ENCODE data around the gene RUNX1.
A peak's percentile ranks its signal among the peaks of the same experiment; 100 is the strongest.

The RUNX1 gene
- total RNA-seq = 56.1 to 66.9 (median 65.9) reads per million in 4 donors

DNA sequence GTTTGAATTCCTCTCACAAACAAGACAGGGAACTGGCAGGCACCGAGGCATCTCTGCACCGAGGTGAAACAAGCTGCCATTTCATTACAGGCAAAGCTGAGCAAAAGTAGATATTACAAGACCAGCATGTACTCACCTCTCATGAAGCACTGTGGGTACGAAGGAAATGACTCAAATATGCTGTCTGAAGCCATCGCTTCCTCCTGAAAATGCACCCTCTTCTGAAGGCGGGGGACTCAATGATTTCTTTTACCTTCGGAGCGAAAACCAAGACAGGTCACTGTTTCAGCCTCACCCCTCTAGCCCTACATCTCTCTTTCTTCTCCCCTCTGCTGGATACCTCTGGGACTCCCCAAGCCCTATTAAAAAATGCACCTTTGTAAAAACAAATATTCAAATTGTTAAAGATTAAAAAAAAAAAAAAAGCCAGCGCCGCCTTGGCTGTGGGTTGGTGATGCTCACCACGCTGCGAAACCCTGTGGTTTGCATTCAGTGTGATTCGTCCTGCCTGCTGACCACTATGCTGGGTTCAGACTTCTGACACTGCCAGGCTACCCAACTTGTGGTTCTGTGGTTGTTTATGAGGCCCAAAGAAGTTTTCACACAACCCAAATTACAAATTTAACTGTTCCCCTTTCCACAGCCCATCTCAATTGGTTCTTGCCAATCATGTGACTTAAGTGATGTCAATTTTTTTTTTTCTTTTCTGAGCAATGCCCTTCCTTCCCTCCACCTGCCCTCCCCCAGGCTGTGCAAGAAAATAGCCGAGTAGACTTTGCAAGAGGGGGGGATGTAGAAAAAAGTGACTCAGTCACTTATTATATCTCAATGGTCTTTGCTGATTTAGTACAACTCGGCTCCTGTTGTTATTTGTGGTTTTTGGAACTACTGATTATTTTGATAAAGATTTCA lies at the start of gene RUNX1:
TSS of gene RUNX1 (minus strand) at position 597 of the 912 bp plus-strand sequence.
- DNase-seq = peak; percentile 46 to 96 (median 67)

DNA sequence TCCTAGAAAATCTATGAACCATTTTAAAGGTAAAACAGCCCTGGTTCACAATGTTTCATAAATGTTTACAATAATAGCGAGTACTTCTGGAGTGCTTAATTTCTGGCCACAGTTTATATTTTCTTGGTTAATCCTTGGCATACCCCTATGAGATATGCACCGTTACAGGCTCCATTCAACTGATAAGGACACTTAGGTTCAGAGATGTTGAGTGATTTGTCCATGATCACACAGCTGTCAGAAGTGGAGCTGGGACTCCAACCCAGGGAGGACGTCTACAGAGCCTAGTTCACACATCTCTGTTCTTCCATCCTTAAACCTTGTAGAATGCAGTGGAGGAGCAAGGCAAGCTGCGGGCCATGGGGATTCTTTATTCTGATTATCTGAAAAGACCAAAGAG lies 48.4 kb upstream of the RUNX1 start:
- DNase-seq = no peak

GRCh38 chr21:35096959-35097358 lies 47.9 kb upstream of the RUNX1 start:
- DNase-seq = no peak

GRCh38 chr21:35095859-35096291 lies 46.8 kb upstream of the RUNX1 start:
- DNase-seq = no peak

DNA sequence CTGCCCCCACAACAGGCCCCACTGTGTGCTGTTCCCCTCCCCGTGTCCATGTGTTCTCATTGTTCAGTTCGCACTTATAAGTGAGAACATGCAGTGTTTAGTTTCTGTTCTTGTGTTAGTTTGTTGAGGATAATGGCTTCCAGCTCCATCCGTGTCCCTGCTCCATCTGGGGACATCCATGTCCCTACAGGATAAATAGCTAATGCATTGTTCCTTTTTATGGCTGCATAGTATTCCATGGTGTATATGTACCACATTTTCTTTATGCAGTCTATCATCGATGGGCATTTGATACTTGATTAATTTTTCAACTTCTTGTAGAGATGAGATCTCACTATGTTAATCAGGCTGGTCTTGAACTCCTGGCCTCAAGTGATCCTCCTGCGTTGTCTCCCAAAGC lies 44.4 kb upstream of the RUNX1 start:
- no peak for DNase-seq

DNA sequence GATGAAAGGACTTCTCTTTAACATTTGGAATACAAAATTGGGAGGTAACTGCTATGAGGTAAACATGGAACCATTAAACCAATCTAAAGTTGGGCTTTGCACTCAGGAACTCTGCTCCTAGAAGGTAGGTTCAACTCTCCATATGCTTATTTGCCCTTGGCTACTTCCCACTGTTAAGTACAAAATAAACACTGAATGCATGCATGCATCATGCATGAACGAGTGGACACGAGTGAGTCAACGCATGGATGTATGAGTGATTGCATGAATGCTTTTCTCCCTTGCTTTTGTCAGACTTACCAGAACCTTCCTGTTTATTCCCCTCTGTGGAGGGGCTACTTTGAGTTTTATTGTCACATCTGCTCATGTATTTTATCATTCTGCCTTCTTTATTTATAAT lies 42.4 kb upstream of the RUNX1 start:
- DNase-seq = no peak

DNA sequence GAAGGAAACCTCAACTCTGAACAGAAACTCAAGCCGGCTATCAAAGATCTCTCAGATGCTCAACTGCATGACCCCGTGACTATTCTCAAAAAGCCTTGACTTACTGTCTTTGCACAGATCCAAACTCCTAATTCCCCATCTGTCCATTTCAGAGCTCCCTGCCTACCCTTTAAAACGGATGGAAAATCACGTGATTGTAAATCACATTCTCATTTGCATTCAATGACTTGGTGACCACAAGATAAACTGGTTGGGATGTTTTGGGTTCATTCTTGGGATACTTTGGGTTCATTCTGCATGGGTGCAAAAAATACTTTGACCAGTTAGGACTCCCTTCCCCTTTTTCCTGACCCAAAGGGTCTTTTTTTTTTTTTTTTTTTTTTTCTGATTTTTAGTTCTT lies 41.3 kb upstream of the RUNX1 start:
- no peak for DNase-seq

- peak in 1 of 5 donors; percentile 35 for DNase-seq
Observed at GRCh38 chr21:35088319-35088771, 39.2 kb upstream of the RUNX1 start.

GRCh38 chr21:35086357-35086756 lies 37.3 kb upstream of the RUNX1 start:
- DNase-seq = no peak

- no peak for DNase-seq
Observed at GRCh38 chr21:35084869-35085268, 35.8 kb upstream of the RUNX1 start.

- no peak for DNase-seq
Observed at GRCh38 chr21:35083246-35083645, 34.1 kb upstream of the RUNX1 start.

- DNase-seq = no peak
Observed at GRCh38 chr21:35081861-35082260, 32.8 kb upstream of the RUNX1 start.

- no peak for DNase-seq
Observed at GRCh38 chr21:35079181-35079580, 30.1 kb upstream of the RUNX1 start.

DNA sequence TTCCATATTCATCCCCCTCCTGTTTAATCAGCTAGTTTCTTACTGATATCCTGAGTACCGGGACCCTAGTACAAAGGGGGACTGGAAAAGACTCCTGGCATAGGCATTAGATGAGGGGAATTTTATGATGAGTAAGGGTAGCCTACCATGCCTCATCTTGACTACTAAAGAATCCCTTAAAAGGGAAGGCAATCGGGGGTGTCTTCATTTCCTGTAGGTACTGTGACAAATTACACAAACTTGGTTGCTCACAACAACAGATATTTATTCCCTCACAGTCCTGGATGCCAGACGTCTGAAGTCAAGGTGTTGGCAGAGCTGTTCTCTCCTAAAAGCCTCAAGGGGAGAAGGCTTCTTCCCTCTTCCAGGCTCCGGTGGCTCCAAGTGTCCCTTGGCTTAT lies 28.9 kb upstream of the RUNX1 start:
- no peak for DNase-seq

DNA sequence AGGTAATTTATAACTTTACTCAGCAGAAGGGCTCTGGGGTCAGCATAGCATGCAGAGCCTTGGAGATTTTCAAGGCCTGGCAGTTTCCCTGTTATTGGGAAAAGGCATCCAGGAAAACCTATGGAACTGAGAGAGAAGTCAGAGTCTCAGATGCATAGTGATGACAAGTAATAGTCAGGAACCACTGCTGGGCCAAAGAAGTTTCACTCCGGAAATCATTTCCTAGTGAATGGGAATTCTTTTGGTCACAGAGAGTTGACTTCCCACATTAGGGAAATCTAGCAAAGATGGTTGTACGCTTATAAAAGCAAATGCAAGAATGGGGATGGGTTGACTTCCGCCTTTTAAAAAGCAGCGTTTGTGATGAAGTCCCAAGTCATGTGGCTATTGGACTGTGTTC lies 28.4 kb upstream of the RUNX1 start:
- no peak for DNase-seq

- DNase-seq = peak in 1 of 5 donors; percentile 57
Observed at GRCh38 chr21:35075546-35075945, 26.4 kb upstream of the RUNX1 start.

- DNase-seq = no peak
Observed at GRCh38 chr21:35072960-35073359, 23.9 kb upstream of the RUNX1 start.

- no peak for DNase-seq
Observed at GRCh38 chr21:35072557-35072956, 23.5 kb upstream of the RUNX1 start.

GRCh38 chr21:35071347-35071746 lies 22.2 kb upstream of the RUNX1 start:
- no peak for DNase-seq

DNA sequence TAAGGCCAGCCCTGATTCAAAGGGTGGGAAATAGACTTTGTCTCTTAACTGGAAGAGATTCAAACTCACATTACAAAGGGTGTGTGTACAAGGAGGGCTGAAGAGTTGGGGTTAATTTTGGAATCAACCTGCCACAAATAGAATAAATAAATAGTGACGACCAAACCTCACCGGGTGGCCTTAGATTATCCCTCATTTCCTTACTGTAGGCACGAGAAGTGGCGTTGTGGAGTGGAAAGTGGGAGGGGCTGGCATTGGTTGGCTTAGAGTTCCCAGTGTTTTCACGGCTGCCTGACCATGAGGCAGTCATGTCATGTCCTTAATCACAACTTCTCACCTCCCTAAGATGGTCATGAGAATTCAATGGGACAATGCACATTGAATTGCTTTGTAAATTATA lies 21.3 kb upstream of the RUNX1 start:
- DNase-seq = no peak

DNA sequence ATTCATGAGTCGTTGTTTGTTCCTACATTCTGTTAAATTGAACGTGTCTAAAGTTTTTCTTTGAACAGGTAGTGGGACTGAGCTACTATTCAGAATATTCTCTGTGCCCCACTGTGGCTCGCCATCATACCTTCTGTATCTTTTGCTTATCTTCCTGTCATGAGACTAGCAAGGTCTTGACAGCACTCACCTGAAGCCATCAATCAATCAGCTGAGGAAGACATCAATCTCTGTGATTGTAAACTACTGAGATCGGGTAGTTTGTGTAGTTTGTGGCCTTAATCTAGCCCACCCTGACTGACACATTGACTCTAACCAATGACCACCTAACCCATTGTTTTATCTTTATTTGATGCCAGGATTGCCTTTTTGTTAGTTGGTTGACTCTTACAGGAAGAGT lies 17.7 kb upstream of the RUNX1 start:
- no peak for DNase-seq

- DNase-seq = no peak
Observed at GRCh38 chr21:35063428-35064172, 14.5 kb upstream of the RUNX1 start.

- DNase-seq = no peak
Observed at GRCh38 chr21:35062016-35062415, 12.9 kb upstream of the RUNX1 start.

GRCh38 chr21:35059742-35060141 lies 10.6 kb upstream of the RUNX1 start:
- no peak for DNase-seq
